ENCODE measurements around the gene LRP1-AS.
"Not testable (repeated sequence)": the region's sequence is repeated elsewhere in the genome, so short reads cannot be mapped to it uniquely, and the experiment has no call there.

The LRP1-AS gene

DNA sequence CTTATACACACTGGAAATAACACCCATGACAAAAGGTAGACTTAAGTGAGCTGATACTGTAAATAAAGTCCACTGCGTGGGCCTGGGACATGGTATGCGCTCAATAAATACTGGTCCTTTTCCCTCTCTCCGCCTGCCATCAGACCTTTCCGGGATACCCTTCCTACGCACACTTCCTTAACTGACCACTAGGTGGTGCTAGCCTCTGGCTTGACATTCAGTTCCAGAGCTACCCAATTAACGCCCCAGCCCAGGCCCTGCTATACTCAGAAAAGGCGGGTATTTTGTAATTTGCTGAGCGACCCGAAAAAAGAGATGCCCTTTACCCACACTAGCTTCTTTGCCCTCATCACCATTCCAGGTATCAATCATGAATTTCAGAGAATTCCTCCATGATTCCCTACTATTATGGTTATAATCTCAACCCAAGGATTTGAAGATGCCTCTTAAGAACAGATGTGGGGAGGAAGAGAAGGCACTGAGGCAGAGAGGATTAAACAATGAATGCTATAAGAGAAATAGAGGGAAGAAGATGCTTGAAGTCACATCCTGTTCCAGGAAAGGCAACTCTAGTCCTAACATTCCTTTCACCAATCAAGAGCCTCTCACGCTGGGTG lies 23.1 kb downstream of the LRP1-AS start:
- H3K4me1 ChIP-seq (ENCODE audit: insufficient read depth, low read length), result peaks cover 8% of the 10 kb centered on the region
- no peak overlapping the region for H3K27ac ChIP-seq (ENCODE audit: low read depth, low read length)
- H3K27me3 ChIP-seq (ENCODE audit: control insufficient read depth in 1 of 2, insufficient read depth in 2 of 2, low read length in 2 of 2), result no peaks in the 10 kb centered on the region
- H3K4me3 ChIP-seq (ENCODE audit: low read depth in 1 of 2, low read length in 2 of 2), result no peak overlapping the region
- H3K9ac ChIP-seq (ENCODE audit: low read length), result no peak overlapping the region
- no peaks in the 10 kb centered on the region for H3K36me3 ChIP-seq (ENCODE audit: insufficient read depth, low read length)
- no peaks in the 10 kb centered on the region for H3K9me3 ChIP-seq (ENCODE audit: low read length)

DNA sequence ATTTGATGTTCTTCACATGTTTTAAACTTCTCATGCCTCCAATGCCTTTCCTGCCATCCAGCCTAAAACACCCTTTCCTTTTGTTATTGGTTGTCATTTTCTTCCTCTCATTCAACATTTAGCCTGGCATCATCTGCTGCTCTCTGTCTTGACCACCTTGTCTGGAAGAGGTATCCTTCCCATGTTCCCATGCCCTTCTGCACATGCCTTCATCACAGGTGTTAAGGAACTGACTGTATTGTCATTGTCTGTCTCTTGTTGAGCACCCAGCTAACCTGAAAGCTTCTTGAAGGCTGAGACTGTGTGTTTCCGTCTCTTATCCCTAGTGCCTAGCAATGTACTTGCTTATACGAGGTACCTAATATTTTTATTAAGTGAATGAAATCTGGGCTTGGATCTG lies 23.6 kb downstream of the LRP1-AS start:
- no peaks in the 10 kb centered on the region for H3K36me3 ChIP-seq (ENCODE audit: insufficient read depth, low read length)
- no peaks in the 10 kb centered on the region for H3K27me3 ChIP-seq (ENCODE audit: control insufficient read depth in 1 of 2, insufficient read depth in 2 of 2, low read length in 2 of 2)
- H3K4me1 ChIP-seq (ENCODE audit: insufficient read depth, low read length), result peaks cover 8% of the 10 kb centered on the region
- H3K9ac ChIP-seq (ENCODE audit: low read length), result no peak overlapping the region
- no peaks in the 10 kb centered on the region for H3K9me3 ChIP-seq (ENCODE audit: low read length)
- no peak overlapping the region for H3K4me3 ChIP-seq (ENCODE audit: low read depth in 1 of 2, low read length in 2 of 2)
- H3K27ac ChIP-seq (ENCODE audit: low read depth, low read length), result no peak overlapping the region

DNA sequence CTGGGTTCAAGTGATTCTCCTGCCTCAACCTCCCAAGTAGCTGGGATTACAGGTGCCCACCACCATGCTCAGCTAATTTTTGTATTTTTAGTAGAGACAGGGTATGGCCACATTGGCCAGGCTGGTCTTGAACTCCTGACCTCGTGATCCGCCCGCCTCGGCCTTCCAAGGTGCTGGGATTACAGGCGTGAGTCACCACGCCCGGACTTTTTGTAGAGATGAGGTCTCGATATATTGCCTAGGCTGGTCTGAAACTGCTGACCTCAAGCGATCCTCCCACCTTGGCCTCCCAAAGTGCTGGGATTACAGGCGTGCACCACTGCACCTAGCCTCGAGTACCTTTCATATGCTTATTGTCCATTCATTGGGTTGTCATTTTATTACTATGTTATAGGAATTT lies 26.7 kb downstream of the LRP1-AS start:
- H3K9ac ChIP-seq (ENCODE audit: low read length); H3K9me3 ChIP-seq (ENCODE audit: low read length); H3K27me3 ChIP-seq (ENCODE audit: control insufficient read depth in 1 of 2, insufficient read depth in 2 of 2, low read length in 2 of 2); H3K27ac ChIP-seq (ENCODE audit: low read depth, low read length); H3K4me3 ChIP-seq (ENCODE audit: low read depth in 1 of 2, low read length in 2 of 2); H3K36me3 ChIP-seq (ENCODE audit: insufficient read depth, low read length); H3K4me1 ChIP-seq (ENCODE audit: insufficient read depth, low read length): not testable (repeated sequence)

DNA sequence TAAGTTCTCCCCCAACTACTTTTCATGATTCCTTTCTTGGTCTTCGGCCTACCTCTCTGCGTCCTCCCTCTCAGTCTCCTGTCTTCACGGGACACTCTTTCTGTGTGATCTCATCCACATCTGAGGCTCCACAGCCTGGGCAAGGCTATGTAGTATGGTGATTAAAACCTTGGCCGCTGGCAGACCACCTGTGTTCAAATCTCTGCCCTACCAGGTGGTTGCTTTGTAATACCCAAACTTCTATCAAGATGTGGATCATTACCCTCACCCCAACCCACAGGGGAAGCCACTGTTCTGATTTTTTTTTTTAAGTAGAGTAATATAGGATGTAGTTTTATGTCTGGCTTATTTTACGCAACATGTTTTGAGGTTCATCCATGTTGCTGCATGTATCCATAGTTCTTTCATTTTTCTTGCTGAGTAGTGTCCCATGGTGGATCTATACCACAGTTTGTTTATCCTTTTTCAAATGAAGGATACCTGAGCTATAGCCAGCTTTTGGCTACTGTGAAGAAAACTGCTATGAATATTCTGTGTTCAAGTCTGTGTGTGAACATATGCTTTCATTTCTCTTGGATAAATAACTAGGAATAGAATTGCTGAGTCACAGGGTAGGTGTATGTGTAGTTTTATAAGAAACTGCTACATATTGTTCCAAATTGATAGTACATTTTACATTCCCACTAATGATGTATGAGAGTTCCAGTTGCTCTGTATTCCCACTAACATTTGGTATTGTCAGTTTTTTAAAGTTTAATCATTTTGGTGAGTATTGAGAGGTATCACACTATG lies 27.9 kb downstream of the LRP1-AS start:
- H3K27me3 ChIP-seq (ENCODE audit: control insufficient read depth in 1 of 2, insufficient read depth in 2 of 2, low read length in 2 of 2), result no peaks in the 10 kb centered on the region
- H3K4me3 ChIP-seq (ENCODE audit: low read depth in 1 of 2, low read length in 2 of 2), result no peak overlapping the region
- no peaks in the 10 kb centered on the region for H3K9me3 ChIP-seq (ENCODE audit: low read length)
- no peaks in the 10 kb centered on the region for H3K4me1 ChIP-seq (ENCODE audit: insufficient read depth, low read length)
- H3K36me3 ChIP-seq (ENCODE audit: insufficient read depth, low read length), result no peaks in the 10 kb centered on the region
- no peak overlapping the region for H3K9ac ChIP-seq (ENCODE audit: low read length)
- no peak overlapping the region for H3K27ac ChIP-seq (ENCODE audit: low read depth, low read length)

DNA sequence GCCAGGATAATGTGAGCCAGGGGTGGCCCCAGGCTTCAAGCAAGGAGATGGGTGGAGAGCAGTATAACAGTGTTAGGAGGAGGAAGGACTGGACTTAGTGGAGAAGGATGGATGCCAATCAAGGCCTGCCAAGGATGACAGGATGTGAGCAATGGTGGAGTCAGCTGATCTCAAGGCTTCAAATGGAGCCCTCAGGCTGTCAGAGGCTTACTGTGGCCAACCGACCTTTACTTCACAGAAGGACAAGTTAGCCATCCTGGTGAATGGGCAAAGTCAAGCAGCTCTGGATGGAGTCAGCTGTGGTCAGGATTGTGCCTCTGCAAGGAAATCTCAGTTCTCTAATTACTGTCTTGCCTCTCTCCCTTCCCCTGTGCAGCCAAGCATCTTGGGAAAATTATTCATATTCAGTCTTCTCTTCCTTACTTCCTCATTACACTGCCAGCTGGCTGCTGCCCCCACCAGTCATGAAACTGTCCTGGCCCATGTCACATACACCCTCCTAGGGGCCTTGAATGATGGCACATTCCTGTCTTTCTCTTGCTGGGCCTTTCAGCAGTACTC lies 28.6 kb downstream of the LRP1-AS start:
- no peaks in the 10 kb centered on the region for H3K9me3 ChIP-seq (ENCODE audit: low read length)
- H3K27me3 ChIP-seq (ENCODE audit: control insufficient read depth in 1 of 2, insufficient read depth in 2 of 2, low read length in 2 of 2), result no peaks in the 10 kb centered on the region
- H3K36me3 ChIP-seq (ENCODE audit: insufficient read depth, low read length), result no peaks in the 10 kb centered on the region
- no peak overlapping the region for H3K9ac ChIP-seq (ENCODE audit: low read length)
- H3K27ac ChIP-seq (ENCODE audit: low read depth, low read length), result no peak overlapping the region
- H3K4me3 ChIP-seq (ENCODE audit: low read depth in 1 of 2, low read length in 2 of 2), result no peak overlapping the region
- H3K4me1 ChIP-seq (ENCODE audit: insufficient read depth, low read length), result no peaks in the 10 kb centered on the region

DNA sequence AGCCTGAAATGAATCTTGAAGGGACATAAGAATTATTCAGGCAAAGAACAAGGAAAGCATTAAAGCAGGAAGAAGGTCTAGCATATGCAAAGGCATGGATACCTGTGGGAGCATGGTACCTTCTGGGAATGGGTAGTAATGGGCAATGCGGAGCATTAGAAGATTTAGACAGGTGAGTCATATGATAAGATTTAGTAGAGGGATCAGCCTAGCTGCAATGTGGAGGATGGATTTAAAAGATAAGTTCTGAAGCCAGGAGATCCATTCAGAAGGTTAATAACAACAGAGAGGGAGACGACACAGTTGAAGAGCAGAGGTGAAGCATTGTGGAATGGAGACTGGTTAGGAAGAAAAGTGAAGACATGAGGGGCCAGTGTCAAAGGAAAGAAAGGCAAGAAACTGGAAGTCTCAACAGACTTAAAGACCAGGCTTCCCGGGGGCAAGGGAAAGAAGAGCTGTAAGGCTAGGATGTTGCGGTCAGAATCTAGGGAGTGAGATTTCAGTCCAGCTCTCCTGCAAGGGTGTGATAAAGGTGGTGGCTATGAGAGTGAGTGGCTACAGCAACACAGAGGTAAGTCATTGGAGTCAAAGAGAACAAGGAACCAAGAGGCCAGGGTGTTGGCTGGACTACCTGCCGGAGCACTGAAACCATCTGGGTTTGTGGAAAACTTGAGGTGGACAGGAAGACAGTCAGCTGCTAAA lies 30.7 kb downstream of the LRP1-AS start:
- Histone ChIP-seq H3K27ac (ENCODE audit: low read depth, low read length) (no peak overlapping the region), H3K27me3 (ENCODE audit: control insufficient read depth in 1 of 2, insufficient read depth in 2 of 2, low read length in 2 of 2) (no peaks in the 10 kb centered on the region), H3K4me3 (ENCODE audit: low read depth in 1 of 2, low read length in 2 of 2) (no peak overlapping the region), H3K9me3 (ENCODE audit: low read length) (no peaks in the 10 kb centered on the region), H3K36me3 (ENCODE audit: insufficient read depth, low read length) (no peaks in the 10 kb centered on the region), H3K9ac (ENCODE audit: low read length) (no peak overlapping the region), H3K4me1 (ENCODE audit: insufficient read depth, low read length) (peaks cover 8% of the 10 kb centered on the region)

DNA sequence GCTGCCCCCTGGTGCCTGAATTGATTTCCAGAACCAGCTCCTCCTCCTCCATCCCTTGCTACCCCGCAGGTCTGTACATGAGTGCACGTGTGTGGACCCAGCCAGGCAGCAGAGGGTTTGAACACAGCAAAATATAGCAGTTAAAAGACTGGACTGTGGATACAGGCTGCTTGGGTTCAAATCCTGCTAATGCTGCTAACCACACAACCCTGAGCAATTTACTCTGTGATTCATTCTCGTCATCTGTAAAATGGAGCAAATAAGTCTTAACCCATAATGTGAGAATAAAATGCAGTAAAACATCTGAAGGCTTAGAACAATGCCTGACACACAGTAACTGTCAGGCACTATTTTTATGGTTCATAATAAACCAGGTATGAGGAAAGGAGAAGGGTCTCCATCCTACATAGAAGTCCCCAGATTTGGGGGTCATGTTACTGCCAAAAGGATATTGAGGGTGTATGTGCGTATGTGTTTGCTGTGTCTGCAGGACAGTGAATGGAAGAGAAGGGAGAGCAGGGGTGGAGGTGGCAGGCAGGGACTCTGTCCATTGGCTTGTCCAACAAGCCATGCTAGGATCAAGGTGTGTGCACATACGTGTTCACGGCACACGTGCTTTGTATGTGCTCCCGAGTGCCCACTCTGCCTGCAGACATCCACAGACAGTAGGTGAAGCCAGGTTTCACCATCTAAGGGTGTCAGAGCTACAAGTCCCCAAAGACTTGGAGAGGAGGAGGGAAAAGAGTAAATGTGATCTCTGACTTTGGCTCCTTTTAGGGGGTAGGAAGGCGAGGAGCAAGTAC lies 34.7 kb downstream of the LRP1-AS start:
- Histone ChIP-seq H3K4me3 (ENCODE audit: low read depth in 1 of 2, low read length in 2 of 2) (peak overlapping the region; percentile 16 to 82), H3K9me3 (ENCODE audit: low read length) (no peaks in the 10 kb centered on the region), H3K9ac (ENCODE audit: low read length) (peak overlapping the region; percentile 92), H3K36me3 (ENCODE audit: insufficient read depth, low read length) (peaks cover 6% of the 10 kb centered on the region), H3K27ac (ENCODE audit: low read depth, low read length) (peak overlapping the region; percentile 89), H3K27me3 (ENCODE audit: control insufficient read depth in 1 of 2, insufficient read depth in 2 of 2, low read length in 2 of 2) (no peaks in the 10 kb centered on the region), H3K4me1 (ENCODE audit: insufficient read depth, low read length) (peaks cover 29% of the 10 kb centered on the region)

DNA sequence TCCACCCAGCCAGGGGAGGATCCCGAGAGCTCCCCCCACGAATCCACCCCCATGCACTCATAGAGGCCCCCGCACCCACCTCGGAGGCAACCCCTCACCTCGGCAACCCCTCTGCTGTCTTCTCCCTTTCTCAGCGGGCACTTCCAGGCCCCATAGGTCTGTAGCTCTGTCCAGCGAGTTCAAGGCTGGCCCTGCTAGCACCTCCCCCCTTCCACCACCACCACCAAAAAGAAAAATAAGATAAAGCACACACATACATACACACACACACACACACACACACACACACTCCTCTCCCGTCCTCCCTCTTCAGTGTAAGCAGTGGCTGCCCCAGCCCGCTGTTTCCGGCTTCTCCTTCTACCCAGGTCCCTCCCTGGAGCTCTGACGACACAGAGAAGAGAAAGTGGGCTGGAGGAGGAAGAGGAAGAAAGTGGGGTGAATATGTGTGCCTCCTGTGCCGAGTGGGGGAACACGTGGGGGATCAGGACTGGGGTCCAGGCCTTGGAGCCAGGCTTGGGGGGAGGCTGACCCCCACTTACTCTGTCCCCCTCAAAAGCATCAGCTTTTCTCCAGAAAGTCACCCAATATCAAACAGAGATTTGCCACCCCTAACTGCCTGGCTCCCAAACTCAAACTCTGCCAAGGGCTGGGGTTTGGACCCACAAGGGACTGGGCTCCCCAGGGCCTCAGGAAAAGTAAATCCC lies 36.2 kb downstream of the LRP1-AS start, which contains the start of gene STAT6:
TSS of gene STAT6 (minus strand) at position 332 of the 704 bp plus-strand sequence. CDS start 3,084 bp downstream, outside the sequence.
- Histone ChIP-seq H3K4me3 (ENCODE audit: low read depth in 1 of 2, low read length in 2 of 2) (peak within 1 kb of the TSS; percentile 70 to 82), H3K27me3 (ENCODE audit: control insufficient read depth in 1 of 2, insufficient read depth in 2 of 2, low read length in 2 of 2) (no peaks in the 10 kb centered on the region), H3K9me3 (ENCODE audit: low read length) (no peaks in the 10 kb centered on the region), H3K27ac (ENCODE audit: low read depth, low read length) (peak within 1 kb of the TSS; percentile 89), H3K4me1 (ENCODE audit: insufficient read depth, low read length) (peaks cover 34% of the 10 kb centered on the region), H3K36me3 (ENCODE audit: insufficient read depth, low read length) (peaks cover 21% of the 10 kb centered on the region), H3K9ac (ENCODE audit: low read length) (peak within 1 kb of the TSS; percentile 92)

DNA sequence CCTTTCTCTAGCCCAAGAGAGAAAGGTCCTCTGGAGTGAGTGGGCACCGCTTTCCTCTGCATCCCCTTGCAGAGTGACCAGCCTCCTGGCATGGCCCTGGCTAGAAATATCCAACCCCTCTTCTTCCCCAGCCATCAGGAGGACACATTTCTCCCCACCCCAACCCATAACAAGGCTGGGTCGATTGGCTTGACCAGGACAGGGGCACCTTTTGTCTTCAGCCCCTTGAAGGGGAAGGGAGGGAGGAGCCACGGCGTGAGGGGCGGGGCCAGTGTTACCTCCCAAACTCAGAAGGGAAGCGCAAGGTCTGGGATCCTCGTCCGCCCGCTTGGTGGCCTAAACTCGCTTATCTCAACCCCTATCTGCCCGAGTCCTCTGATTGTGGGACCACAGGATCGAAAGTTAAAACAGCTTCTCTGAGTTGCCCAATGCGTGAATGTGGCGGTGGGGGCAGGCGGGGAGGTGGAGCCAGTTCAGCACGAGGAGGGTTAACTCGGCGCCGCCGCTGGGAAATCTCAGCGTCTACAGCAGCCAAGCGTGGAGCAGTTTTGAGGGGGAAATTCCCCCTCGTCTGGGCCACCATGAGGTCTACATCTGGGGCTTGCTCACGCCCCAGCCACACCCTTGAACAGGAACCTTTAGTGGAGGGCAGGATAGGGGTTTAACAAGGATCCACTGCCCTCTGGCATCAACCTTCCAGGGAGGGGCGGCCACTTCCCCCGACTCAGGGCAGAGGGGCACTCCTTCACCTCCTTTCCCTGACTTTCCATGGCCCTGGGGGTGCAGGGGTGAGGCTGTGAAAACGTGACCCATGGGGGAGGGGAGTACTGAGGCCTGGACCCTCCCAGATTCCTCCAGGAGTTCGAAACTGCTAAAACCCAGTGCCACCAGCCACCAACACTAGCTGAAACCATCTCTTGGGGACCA lies 37.1 kb downstream of the LRP1-AS start:
- peaks cover 29% of the 10 kb centered on the region for H3K36me3 ChIP-seq (ENCODE audit: insufficient read depth, low read length)
- peak overlapping the region; percentile 89 for H3K27ac ChIP-seq (ENCODE audit: low read depth, low read length)
- peak overlapping the region; percentile 70 to 82 for H3K4me3 ChIP-seq (ENCODE audit: low read depth in 1 of 2, low read length in 2 of 2)
- no peaks in the 10 kb centered on the region for H3K27me3 ChIP-seq (ENCODE audit: control insufficient read depth in 1 of 2, insufficient read depth in 2 of 2, low read length in 2 of 2)
- H3K4me1 ChIP-seq (ENCODE audit: insufficient read depth, low read length), result peaks cover 34% of the 10 kb centered on the region
- H3K9me3 ChIP-seq (ENCODE audit: low read length), result no peaks in the 10 kb centered on the region
- H3K9ac ChIP-seq (ENCODE audit: low read length), result peak overlapping the region; percentile 92
